Measurements from ENCODE around the gene PNMA1. TPM values are rescaled to one million over a fixed set of nuclear protein-coding genes. Genes with fewer than 3 reads are reported as not detected.

The PNMA1 gene
- polyA plus RNA-seq, 1 experiment = 21.5 TPM

DNA sequence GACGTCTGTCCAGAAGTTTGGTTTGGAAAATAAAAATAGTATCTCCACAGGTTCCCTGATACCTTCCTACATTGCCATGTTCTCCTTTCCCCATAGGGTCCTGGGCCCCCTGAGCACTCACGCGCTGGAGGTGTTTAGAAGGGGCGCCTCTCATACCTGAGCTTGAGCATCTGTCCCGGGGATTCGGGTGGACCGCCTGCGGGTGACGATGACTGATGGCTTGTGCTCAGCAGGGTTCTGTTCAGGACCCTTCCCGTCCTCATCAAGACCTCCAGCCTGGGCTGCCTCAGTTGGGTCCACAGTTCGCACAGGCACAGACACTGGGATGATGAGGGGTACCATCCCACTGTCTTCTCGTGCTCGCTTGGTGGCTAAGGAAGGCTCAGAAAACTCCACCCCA lies 22.7 kb upstream of the PNMA1 start:
- ChIA-PET CTCF (interaction anchor here (1.4 kb wide), 1 partner anchor 8 kb away, joined by 6 read pairs; no protein-coding TSS in a partner anchor), POLR2A (no interaction called here)
- no peaks in the 10 kb centered on the region for H3K27me3 ChIP-seq (ENCODE audit: control insufficient read depth, insufficient read depth, low read length)
- H3K4me3 ChIP-seq (ENCODE audit: low read depth, low read length) = no peak overlapping the region
- no peak overlapping the region for H3K27ac ChIP-seq (ENCODE audit: low read depth, low read length)
- H3K9me3 ChIP-seq (ENCODE audit: control insufficient read depth, insufficient read depth, low read length) = no peaks in the 10 kb centered on the region; the same call in 1 of the 2 replicates
- DNase-seq (ENCODE audit: low read depth, low spot score) = no peak
- no peak for TF ChIP-seq CTCF (IDR thresholded peaks at IDR 0.05; ENCODE audit: low read depth, low read length)

DNA sequence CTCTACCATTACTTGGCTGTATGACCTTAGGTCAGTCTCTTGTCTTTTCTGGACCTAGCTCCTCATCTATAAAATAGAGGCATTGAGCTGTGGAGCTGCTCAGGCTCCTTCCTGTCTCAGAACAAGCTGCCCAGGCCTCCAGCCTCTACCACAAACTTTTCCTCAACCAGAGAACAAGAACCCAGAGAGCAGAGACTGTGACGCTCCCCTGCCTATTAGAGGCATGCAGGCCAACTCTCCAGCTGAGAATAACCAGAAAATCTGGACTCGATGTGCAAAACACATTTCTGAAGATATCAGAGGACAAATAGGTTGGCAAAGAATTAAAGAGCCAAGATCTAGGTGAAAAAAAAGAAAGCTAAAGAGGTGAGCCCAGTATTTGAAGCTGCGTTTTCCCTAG lies 17.8 kb upstream of the PNMA1 start:
- H3K4me3 ChIP-seq (ENCODE audit: low read depth, low read length) = no peak overlapping the region
- POLR2A ChIA-PET = no interaction called here
- peak overlapping the region; percentile 11 for H3K27ac ChIP-seq (ENCODE audit: low read depth, low read length)
- H3K27me3 ChIP-seq (ENCODE audit: control insufficient read depth, insufficient read depth, low read length) = no peaks in the 10 kb centered on the region
- CTCF ChIA-PET = interaction anchor here (1.2 to 1.3 kb wide), 2 partner anchors 10 to 94 kb away, joined by 3 read pairs; no protein-coding TSS in a partner anchor
- no peak for TF ChIP-seq CTCF (IDR thresholded peaks at IDR 0.05; ENCODE audit: low read depth, low read length)
- DNase-seq (ENCODE audit: low read depth, low spot score) = no peak
- H3K9me3 ChIP-seq (ENCODE audit: control insufficient read depth, insufficient read depth, low read length) = no peaks in the 10 kb centered on the region

DNA sequence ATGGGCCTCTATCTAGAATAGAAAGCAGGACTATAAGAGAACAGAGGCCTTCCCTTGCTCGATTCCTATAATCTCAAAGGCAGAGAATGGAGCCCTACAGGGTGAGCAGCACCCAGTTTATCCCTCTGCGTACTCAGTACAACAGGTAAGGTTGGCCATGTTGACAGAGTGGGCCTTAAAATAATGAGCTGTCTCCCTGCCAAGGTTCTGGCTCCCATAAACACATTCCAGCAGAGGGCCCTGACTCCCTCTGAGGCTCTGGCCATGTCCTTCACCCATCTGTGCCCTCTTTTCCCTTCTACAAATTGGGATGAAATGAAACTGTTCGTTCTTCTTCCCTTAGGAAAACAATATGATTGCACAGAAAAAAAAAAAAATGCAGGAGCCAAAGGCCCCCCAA lies 16.9 kb upstream of the PNMA1 start:
- no peaks in the 10 kb centered on the region for H3K9me3 ChIP-seq (ENCODE audit: control insufficient read depth, insufficient read depth, low read length)

DNA sequence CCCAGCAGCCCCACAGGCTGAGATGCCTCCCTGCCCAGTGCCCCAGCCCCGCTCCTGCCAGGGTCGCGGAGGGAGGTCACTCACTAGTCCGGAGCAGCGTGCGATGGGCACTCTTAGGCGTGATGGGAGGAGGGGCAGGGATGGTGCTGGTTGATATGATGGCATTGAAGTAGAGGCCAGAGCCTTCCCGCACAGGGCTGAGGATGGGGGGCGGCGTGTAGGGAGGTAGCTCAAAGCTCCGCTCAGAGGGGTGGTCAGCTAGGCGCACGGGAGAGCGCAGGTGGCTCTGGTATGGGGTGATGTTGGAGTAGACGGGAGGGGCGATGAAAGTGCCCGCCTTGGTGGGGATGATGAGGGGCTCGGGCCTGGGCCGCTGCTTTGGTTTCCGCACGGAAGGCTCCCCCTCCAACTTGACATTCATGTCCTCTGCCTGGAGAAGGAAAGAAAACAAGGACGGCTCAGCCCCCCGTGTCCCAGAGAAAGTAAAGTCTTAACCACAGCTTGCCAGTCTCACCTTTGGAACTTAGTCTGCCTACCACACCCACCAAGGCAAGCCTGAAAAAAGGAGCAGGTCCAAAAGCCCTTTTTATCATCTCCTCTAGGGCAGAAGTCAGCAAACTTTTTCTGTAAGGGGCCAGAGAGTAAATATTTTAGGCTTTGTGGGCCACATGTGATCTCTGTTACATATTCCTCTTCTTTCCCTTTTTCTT lies 15.5 kb upstream of the PNMA1 start:
- POLR2A ChIA-PET = interaction anchor here (1.1 kb wide), 1 partner anchor 12 kb away, joined by 3 read pairs; no protein-coding TSS in a partner anchor
- no peak for TF ChIP-seq CTCF (IDR thresholded peaks at IDR 0.05; ENCODE audit: low read depth, low read length)

More for the DNA sequence above, 16.9 kb upstream of the PNMA1 start:
- Histone ChIP-seq H3K27me3 (ENCODE audit: control insufficient read depth, insufficient read depth, low read length) (no peaks in the 10 kb centered on the region), H3K4me3 (ENCODE audit: low read depth, low read length) (no peak overlapping the region), H3K27ac (ENCODE audit: low read depth, low read length) (no peak overlapping the region)
- no peak for DNase-seq (ENCODE audit: low read depth, low spot score)
- ChIA-PET CTCF (interaction anchor here (0.8 to 1.2 kb wide), 2 partner anchors 95 to 137 kb away, joined by 3 read pairs; no protein-coding TSS in a partner anchor), POLR2A (no interaction called here)
- TF ChIP-seq CTCF (IDR thresholded peaks at IDR 0.05; ENCODE audit: low read depth, low read length) = no peak

GRCh38 chr14:73728717-73729330 lies 14.6 kb upstream of the PNMA1 start:
- POLR2A ChIA-PET = interaction anchor here (1.1 kb wide), 1 partner anchor 13 kb away, joined by 3 read pairs; no protein-coding TSS in a partner anchor

More for the DNA sequence above, 15.5 kb upstream of the PNMA1 start:
- no peak overlapping the region for H3K4me3 ChIP-seq (ENCODE audit: low read depth, low read length)
- H3K9me3 ChIP-seq (ENCODE audit: control insufficient read depth, insufficient read depth, low read length) = no peaks in the 10 kb centered on the region
- H3K27me3 ChIP-seq (ENCODE audit: control insufficient read depth, insufficient read depth, low read length) = no peaks in the 10 kb centered on the region
- DNase-seq (ENCODE audit: low read depth, low spot score) = no peak
- H3K27ac ChIP-seq (ENCODE audit: low read depth, low read length) = no peak overlapping the region
- CTCF ChIA-PET = interaction anchor here (0.7 to 1.7 kb wide), 19 partner anchors 8 to 206 kb away, joined by 3 to 9 read pairs (median 5); no protein-coding TSS in a partner anchor

More at GRCh38 chr14:73728717-73729330, 14.6 kb upstream of the PNMA1 start:
- peak; percentile 96 for TF ChIP-seq CTCF (IDR thresholded peaks at IDR 0.05; ENCODE audit: low read depth, low read length)
- Histone ChIP-seq H3K4me3 (ENCODE audit: low read depth, low read length) (no peak overlapping the region), H3K9me3 (ENCODE audit: control insufficient read depth, insufficient read depth, low read length) (no peaks in the 10 kb centered on the region), H3K27ac (ENCODE audit: low read depth, low read length) (peak overlapping the region; percentile 11), H3K27me3 (ENCODE audit: control insufficient read depth, insufficient read depth, low read length) (no peaks in the 10 kb centered on the region)
- no peak for DNase-seq (ENCODE audit: low read depth, low spot score)
- CTCF ChIA-PET = interaction anchor here (0.6 to 2.1 kb wide), 36 partner anchors 9 to 207 kb away, joined by 3 to 10 read pairs (median 5); no protein-coding TSS in a partner anchor
